WERI-Rb-1 (cell line): ENCODE results near the gene PTPRH.
"Not testable (repeated sequence)": the region's sequence is repeated elsewhere in the genome, so short reads cannot be mapped to it uniquely, and the experiment has no call there.

ENCODE experiments used
- DNase-seq: peaks from one replicate; pipeline ENCODE4 v3.0.0-alpha.2; 2020
- H3K27ac ChIP-seq: fragments of 250-450 bp; sonication (Bioruptor Pico); 2 replicates; pipeline ENCODE4 v1.5.1; 2020; ENCODE audit warnings: mild to moderate bottlenecking, moderate library complexity
- H3K27me3 ChIP-seq: fragments of 250-450 bp; sonication (Bioruptor Pico); 2 replicates; pipeline ENCODE4 v1.5.1; 2021; ENCODE audit warnings: mild to moderate bottlenecking, low read depth, moderate library complexity; ENCODE audit not compliant: insufficient read depth, severe bottlenecking
- H3K36me3 ChIP-seq: fragments of 250-450 bp; sonication (Bioruptor Pico); 2 replicates; pipeline ENCODE4 v1.5.1; 2020; ENCODE audit warnings: mild to moderate bottlenecking, moderate library complexity
- H3K4me3 ChIP-seq: 2 replicates; pipeline ENCODE4 v1.5.1; 2011; ENCODE audit warnings: low read depth, mild to moderate bottlenecking, control low read depth, low read length
- H3K9me3 ChIP-seq: fragments of 250-450 bp; sonication (Bioruptor Pico); 2 replicates; pipeline ENCODE4 v1.5.1; 2021; ENCODE audit warnings: mild to moderate bottlenecking, moderate library complexity; ENCODE audit not compliant: severe bottlenecking
- CTCF ChIP-seq: IDR thresholded peaks from 2 replicates; pipeline ENCODE4 v1.5.1; 2011; ENCODE audit warnings: low read depth, mild to moderate bottlenecking, control low read depth, inconsistent platforms, low read length

PTPRH gene

GRCh38 chr19:55157064-55157908 is 52.0 kb downstream of the PTPRH start, which contains the start of gene TNNI3:
TNNI3 (minus strand) TSS chr19:55157732; CDS start chr19:55157589, 143 bp downstream.
- no peak within 1 kb of the TSS for H3K27ac ChIP-seq
- H3K36me3 ChIP-seq: no peaks in the 10 kb centered on the region
- TF ChIP-seq CTCF: no peak
- H3K9me3 ChIP-seq: peaks cover 6% of the 10 kb centered on the region
- no peak for DNase-seq
- peaks cover 6% of the 10 kb centered on the region for H3K27me3 ChIP-seq
- H3K4me3 ChIP-seq: no peak within 1 kb of the TSS

- Histone ChIP-seq H3K9me3 (peaks cover 15% of the 10 kb centered on the region), H3K36me3 (no peaks in the 10 kb centered on the region), H3K27me3 (peaks cover 3% of the 10 kb centered on the region), H3K27ac (no peak overlapping the region), H3K4me3 (no peak overlapping the region)
- DNase-seq: no peak
- TF ChIP-seq CTCF: no peak
Measured at GRCh38 chr19:55156202-55157063, 52.9 kb downstream of the PTPRH start.

GRCh38 chr19:55155784-55156183 is 53.5 kb downstream of the PTPRH start:
- not testable (repeated sequence) for H3K4me3 ChIP-seq, H3K36me3 ChIP-seq, H3K27ac ChIP-seq, DNase-seq, H3K27me3 ChIP-seq
- peaks cover 19% of the 10 kb centered on the region for H3K9me3 ChIP-seq

- Histone ChIP-seq H3K36me3 (no peaks in the 10 kb centered on the region), H3K4me3 (no peak overlapping the region), H3K27me3 (no peaks in the 10 kb centered on the region), H3K9me3 (peaks cover 19% of the 10 kb centered on the region), H3K27ac (no peak overlapping the region)
- DNase-seq: no peak
- no peak for TF ChIP-seq CTCF
Measured at GRCh38 chr19:55153652-55154264, 55.5 kb downstream of the PTPRH start.

GRCh38 chr19:55152017-55152416 is 57.3 kb downstream of the PTPRH start:
- Histone ChIP-seq H3K9me3 (peaks cover 19% of the 10 kb centered on the region), H3K27me3 (no peaks in the 10 kb centered on the region), H3K36me3 (no peaks in the 10 kb centered on the region), H3K4me3 (no peak overlapping the region), H3K27ac (peak overlapping the region; percentile 34; the same call in 1 of the 2 replicates)
- no peak for TF ChIP-seq CTCF
- no peak for DNase-seq
